GM21528 (cell line): ENCODE data around the gene PPIL1.

Experiments used
- ATAC-seq: cut with Tn5 transposase; IDR thresholded peaks from one replicate; pipeline ENCODE4 v1.9.1; 2021; ENCODE audit warnings: mild to moderate bottlenecking, moderate library complexity; ENCODE audit not compliant: unreplicated experiment, low FRiP score

The PPIL1 gene

DNA sequence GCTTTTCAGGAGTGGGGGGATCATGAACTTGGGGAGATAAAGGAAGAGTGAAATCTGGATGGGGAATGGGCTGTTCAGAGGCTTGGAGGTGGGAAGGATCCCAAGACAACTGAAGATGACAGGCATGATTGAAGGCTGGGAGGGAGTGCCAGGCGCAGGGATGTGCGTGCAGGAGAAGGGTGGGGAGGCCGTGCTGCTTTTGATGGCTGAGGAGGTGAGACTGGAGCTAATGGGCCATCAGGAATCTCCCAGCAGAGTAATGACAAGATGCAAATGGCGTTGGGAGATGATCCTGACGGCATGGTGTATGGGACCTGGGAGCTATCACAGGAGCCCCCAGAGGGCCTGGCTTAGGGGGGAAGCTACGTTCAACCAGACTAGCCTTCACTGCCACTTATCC, 36.9 kb downstream of the PPIL1 start:
- no peak for ATAC-seq

DNA sequence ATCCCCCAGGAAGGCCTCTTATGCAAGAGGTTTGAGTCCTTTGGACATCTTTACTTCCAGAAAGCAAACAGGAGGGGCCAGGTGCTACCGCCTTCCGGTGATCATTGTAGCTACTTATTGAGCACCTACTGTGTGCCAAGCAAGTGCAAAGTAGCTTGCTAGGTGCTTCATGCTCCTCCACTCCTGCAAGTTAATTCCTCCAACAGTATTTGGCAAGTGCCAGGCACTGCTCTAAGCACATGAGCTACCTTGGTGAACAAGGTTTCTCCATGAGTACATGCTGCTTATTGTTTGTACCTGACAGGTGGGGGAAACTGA, 37.6 kb downstream of the PPIL1 start:
- no peak for ATAC-seq

DNA sequence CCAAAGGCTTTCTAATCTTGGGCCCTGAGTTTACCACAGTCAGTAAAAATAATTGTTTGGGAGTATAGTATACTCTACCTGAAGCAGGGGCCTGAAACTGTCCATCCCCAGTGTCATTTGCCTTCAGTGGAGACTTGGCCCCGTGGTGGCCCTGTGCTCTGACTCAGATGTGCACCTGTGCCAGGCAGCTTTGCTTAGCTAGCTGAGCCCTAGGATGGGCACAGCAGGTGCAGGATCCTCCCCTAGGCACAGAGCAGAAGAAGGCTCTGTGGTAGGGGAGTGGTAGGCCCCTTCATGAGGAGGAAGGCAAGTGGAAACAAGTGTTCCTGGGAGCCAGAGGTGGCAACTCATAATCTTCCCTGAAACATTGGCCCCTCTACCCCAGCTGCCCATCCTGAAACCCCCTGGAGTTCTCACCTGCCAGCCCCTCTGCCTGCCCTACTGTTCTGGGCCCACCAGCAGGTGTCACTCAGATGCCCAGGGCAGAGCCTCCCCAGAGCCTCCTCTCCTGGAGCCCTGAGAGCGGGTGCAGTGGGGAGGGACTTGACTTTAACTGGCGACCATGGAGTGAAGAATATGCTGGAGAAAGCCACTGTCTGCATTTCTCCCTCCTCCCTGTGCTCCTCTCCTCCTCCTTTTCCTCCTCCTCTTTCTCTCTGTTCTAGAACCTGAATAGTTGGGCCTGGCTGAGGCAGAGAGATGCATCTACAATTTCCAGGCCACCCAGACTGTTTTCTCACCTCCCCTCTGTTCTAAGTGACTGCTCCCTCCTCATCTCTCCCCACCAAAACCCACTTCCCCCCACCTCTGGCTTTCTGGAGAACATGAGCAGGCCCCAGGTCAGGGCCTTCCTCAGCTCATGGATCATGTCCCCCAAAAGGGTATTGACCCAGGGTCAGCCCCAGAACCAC, 38.2 kb downstream of the PPIL1 start:
- ATAC-seq: no peak

DNA sequence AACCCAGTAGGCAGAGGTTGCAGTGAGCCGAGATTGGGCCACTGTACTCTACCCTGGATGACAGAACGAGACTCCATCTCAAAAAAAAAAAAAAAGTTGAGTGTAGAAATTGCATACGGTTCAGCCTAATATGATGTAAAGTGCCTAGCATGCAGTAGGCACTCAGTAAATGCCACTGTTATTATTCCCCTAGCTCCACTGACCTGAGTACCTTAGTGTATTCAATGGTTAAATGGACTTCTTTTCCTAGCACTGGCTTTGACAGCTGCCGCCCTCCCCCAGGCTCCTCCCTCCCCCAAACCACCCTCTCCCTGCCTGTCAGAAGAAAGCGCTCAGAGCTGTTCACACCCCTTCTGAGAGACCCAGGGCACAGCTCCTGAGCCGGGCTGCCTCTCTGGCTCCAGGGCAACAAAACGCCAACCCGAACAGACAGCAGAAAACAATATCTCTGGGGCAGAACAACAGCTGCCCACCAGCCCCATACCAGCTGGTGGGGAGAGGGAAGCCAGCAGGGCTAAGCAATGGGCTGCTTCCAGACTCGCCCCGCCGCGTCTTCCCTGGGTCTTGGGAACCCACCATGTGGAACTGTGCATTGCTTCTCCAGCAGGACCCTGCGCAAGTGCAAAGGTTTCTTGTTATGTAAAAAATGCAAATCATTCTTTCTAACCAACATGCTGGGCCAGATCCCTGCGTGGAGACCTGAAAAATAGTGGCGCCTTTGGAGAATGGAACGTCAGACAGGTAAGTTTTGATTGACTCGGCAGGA, 39.8 kb downstream of the PPIL1 start:
- ATAC-seq: no peak

DNA sequence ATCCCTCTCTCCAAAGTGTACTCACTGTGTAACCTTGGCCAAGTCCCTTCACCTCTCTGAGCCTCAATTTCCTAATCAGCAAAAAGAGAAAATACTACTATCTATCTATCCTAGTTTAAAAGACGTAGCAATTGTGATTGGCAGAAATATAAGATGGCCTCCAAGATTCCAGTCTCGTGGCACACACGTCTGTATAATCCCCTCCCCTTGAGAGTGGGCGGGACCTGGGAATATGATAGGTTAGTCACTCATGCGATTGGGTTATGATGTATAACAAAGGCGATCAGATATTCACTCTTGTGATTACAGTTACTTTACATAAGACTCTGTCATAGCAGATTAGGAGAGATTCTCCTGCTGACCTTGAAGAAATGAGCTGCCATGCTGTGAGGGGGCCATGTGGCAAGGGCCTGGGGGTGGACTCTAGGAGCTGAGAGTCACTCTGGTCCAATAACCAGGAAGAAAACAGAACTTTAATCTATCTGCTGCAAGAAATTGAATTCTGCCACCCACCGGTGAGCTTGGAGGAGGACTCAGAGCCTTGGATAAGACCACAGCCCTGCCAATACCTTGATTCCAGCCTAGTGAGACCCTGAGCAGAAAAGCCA, 41.3 kb downstream of the PPIL1 start:
- ATAC-seq: no peak

DNA sequence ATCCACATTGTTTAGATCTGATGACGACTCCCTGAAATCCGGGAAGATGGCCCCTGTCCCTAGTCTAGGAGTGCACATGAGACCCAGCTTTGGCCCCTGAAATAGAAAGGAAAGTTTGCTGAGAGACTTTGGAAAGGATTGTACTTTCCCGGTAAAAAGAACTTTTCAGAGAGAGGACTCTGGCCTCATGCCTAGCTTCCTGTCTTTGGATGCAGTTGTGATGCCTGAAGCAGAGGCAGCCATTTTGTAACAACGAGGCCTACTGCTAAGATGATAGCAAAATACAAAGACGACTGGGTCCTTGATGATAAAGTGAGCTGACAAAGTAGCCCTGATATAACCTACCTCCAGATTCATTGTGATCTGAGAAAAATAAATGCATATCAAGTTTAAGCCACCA, 42.3 kb downstream of the PPIL1 start:
- ATAC-seq: no peak

DNA sequence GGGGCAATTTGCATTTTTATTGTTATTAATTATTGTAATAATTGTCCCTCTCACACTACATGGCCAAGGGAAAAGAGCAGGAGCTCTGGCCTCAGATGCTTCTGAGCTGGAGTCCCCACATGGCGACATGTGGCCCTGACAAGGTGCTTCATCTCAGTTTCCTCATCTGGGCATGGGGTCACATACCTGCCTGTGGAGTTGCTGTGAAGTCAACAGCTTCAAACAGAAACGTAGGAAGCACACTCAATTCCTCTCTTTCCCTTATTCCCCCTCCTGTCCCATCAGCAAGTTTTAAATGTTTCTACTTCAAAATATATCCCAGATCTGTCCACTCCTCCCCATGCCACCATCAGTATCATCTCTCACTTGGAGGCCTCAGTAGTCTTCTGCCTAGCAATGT, 44.0 kb downstream of the PPIL1 start:
- ATAC-seq: no peak

DNA sequence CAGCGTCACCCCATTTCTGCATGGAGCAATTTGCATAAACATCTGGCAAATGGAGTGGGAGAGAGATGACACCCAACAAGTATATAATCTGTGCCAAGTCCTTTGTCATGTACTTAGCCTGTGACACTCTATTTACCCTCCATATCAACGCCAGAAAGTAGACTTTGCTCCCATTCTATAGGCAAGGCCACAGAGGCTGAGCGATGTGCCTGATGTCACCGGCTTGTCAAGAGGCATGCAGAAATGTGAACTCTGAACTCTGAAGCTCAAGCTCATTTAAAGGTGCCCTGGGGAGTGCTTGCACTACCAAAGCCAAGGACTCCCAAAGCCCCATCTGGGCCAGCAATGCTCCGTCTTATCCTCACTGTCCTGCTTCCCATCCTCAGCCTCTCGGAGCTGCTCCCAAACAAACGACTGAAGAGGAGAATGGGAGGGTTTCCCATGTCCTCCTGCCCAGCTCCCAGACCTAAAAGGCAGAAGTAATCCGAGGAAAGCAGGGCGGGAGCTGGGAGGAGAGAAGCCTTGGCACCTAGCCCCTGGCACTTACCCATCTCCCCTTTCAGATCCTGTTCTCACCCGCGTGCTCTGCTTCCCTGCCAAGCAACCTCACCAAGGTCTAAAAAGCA, 44.6 kb downstream of the PPIL1 start:
- ATAC-seq: no peak

DNA sequence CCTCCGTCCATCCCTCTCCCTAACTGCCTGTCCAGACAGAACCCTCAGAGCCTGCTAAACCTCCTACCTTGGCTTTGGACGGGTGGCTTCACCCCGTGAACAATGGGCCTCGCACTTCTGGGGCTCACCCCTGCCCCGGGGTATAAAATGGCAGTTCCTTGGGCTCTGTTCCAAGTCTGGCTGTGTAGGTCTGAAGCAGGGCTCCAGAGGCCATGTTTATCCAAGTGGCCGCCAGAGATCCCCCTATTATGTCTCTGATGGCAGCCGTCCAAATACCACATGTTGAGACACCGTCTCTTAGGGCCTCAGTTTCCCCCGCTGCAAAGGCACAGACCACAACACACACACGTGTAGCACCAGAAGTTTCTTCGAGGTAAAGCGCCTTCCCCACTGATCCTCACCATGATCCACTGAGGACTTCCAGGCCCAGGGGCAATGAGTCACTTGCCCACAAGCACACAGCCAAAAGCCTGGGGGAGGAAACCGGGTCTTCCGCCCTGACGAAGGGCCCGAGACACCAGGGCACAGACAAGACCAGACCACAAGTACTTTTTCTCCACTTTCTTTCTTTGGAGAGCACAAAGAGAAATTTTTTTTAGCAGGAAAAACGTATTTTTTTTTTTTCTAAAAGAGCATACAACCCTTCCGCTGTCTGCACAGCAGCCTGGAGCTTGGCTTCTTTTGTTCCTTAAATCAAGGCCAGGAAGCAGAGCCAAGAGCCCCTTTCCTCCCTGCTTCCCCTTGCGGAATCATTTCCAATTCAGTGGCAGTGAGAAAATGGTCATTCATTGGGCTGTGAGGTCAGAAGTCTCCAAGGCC, 47.1 kb downstream of the PPIL1 start:
- no peak for ATAC-seq

DNA sequence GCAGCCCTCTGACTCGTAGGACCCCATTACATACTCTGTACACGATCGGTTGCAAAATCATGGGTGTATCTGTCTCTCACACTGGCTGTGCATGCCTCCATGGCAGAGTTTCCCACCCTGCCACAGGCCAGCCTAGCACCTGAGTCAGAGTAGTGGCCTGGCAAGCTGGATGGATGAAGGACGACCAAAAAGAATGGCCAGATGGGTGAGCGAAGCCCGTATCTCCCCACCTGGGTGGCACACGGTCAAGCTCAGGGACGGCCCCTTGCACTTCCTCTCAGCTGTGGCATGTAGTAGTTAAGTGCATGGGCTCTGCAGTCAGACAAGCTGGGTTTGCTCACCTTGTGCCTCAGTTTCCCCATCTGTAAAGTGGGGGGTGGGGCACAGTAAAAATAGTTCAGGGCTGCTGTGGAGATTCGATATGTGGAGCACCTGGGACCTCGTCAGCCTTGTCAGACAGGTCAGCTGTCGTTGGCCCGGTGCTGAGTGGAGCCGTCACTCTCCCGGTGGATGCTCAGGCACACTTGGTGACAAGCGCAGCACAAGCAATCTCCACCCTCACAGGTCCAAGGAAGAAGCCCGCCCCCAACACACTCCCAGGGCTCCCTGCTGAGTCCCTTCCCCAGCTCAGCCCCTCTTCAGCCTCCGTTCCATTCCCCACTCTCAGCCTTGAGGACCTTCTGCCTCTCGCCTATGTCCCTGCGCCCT, 47.9 kb downstream of the PPIL1 start:
- no peak for ATAC-seq

DNA sequence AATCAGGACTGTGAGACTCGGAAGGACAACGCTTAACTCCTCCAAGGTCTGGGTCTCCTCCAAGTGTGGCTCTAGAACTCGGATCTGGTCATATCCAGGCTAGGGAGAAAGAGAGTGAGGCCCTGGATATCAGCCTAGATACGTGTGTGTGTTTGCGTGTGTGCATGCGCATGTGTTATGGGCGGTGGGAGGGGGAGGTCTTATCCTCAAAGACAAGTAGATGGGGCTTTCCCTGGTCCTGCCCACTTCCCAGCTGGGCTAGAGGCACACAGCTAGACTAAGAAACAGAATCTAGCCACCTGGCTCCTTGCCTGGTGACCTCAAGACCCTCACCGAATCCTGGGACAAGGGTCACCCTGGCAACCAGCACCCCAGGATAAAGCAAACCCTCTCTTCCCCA, 48.6 kb downstream of the PPIL1 start:
- no peak for ATAC-seq

DNA sequence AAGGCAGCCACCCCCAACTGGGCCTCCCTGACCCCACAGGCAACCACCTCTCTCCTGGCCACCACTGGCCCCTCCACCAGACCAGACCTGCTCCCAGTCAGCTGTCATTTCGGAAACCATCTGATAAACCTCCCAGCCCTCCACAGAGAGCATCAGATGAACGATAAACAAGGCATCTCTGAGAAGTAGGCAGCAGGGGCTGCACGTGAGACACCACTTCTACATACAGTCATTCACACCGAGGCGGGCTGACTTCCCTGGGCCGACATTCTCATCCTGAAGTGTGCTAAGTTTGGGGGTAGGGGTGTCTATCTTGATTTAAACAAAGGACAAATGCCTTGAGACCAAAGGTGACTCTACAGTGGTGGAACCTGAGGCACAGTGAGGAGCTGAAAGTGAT, 49.2 kb downstream of the PPIL1 start:
- ATAC-seq: no peak

DNA sequence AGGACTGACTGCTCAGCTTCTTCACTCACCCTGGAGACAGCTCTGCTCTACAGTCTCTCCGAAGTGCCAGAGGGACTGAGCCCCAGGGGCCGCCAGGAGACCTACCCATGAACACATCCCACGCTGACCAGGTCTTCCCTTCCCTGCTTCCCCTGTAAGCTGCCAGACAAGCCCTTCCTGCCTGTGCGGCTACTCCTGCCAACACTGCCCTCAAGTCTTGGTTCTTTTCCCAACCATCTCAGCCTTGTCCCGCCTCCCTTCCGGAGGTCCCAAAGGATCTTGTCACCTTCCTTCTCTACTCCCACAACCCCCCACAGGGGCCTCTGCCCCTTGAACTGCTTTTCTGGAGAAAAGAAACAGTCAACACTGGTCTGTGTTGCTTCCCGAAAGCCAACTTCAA, 50.4 kb downstream of the PPIL1 start:
- no peak for ATAC-seq

DNA sequence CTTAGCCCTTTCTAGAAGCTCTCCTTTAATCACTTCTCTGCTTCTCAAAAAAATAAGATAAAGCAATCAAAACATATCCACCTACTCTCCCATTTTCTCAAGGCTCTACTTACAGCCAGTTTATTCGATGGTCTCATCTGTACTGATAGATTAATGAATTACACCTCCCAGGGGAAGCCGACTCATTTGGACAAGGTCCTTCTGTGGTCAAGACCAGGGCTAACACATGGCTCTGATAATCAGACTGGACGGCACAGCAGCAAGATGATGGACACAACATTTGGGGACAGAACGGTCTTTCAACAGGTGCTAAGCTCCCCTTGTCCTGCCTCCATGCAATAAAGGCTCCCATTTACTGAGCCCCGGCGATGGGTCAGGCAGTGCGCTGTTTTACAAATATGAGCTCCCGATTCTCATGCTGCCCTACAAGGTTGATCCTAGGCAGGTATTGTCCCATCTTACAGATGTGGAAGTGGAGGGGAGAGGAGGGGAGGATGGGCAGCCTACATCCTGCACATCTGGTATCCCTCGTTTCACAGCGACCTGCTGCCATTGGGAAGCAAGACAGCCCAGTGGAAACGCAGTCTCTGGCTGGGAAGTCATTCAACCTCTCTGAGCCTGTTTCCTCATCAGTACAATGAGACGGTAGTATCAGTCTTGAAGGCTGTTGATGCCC, 51.0 kb downstream of the PPIL1 start:
- ATAC-seq: no peak

DNA sequence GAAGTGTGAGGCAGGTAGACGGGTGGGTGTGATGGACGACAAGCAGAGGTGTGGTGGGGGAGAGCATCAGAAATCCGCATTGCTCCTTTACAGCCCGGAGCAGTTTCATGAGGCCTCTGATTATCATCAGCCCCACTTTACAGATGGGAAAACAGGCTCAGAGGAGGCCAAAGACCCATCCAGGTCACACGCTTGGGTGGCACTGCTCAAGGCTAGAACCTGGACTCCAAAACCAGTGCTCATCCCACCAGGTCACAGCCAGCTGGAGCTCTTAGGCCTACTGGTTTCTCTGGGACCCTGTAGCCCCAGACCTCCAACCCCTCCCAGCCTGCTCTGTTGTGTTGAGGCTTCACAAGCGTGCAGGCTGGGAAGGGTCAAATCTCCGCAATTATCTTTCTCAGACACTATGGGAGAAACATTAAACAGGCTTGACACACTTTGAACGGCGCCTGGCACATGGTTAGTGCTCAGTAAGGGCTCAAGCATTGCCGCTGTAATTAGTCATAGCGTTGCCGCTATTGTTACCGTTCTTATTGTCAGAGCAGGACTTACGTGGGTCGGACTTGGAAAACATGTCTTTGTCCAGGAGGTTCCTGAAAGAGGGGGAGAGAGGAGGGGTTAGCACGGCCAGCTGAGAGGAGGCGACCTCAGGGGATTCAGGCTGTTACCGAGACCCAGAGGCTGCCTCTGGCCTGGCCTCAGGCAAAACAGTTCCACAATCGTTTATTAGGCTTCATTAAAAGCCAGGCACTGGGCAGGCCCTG, 51.9 kb downstream of the PPIL1 start:
- no peak for ATAC-seq

DNA sequence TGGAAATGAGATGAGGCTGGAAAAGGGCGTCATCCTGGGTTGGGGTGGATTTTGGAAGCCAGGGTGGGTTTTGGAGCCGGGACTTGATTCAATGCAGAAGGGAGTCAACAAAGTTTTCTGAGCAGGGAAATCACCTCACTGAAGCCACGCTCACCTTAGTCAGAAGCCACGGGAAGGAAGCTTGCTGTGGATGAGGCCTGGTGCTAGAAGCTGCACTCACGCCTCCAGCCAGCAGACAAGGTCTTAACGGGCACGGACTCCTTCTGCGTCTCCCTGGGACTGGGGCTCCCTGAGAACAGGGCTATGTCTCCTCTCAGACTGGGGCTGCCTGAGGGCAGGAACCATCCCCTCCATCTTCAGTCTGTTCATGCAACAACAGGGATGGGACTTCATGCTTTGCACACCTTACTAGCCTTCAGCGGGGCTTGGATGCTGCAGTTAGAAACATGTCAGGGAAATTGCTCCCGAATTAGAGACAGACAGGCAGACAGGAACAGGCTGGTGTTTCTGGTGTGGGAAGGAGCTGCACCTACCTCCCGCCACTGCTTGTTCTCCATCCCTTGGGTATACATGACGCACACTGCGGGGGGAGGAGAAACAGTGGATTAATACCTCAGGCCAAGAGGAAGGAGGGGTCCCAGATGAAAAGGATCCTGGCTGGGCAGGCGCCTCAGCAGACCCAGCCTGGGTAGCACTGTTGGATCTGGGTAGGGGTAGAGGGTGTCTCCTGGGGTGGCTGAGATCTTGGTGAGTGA, 52.8 kb downstream of the PPIL1 start:
- ATAC-seq: no peak

DNA sequence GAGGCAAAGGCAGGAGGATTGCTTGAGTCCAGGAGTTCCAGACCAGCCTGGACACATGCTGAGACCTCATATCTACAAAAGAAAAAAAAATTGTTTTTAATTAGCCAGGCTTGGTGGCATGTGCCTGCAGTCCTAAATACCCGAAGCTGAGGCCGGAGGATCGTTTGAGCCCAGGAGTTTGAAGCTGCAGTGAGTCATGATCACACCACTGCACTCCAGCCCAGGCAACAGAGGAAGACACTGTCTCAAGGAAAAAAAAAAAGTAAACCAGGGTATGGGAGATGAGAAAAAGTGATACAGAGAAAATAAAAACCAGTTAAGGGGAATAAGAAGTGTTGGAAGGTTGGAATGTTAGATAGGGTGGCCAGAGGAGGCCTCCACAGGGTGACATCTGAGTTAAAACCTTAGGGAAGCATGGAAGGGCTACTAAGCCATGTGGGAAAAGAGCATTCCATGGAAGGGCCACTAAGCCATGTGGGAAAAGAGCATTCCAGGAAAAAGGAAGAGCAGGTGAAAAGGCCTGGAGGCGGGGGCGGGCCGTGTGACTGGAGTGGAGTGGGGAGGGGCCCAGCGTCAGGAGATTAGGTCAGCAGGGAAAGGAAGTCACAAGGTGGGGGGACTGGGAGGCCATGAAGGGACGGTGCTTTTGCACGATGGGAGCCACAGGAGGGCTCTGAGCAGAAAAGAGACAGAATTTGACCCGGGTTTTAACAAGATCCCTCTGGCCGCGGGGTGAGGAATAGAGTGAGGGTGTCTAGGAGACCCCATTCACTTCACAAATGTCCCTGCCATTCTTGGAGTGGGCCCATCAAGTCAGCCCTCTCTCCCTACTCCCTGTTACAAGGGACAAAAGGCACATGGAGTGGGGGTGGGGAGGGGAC, 53.7 kb downstream of the PPIL1 start:
- no peak for ATAC-seq
